ENCODE results near the gene VAX1. TPM values are rescaled to one million over a fixed set of nuclear protein-coding genes. Genes with fewer than 3 reads are reported as not detected.

Gene VAX1
- total RNA-seq, 2 experiments from 2014 or later: not detected

DNA sequence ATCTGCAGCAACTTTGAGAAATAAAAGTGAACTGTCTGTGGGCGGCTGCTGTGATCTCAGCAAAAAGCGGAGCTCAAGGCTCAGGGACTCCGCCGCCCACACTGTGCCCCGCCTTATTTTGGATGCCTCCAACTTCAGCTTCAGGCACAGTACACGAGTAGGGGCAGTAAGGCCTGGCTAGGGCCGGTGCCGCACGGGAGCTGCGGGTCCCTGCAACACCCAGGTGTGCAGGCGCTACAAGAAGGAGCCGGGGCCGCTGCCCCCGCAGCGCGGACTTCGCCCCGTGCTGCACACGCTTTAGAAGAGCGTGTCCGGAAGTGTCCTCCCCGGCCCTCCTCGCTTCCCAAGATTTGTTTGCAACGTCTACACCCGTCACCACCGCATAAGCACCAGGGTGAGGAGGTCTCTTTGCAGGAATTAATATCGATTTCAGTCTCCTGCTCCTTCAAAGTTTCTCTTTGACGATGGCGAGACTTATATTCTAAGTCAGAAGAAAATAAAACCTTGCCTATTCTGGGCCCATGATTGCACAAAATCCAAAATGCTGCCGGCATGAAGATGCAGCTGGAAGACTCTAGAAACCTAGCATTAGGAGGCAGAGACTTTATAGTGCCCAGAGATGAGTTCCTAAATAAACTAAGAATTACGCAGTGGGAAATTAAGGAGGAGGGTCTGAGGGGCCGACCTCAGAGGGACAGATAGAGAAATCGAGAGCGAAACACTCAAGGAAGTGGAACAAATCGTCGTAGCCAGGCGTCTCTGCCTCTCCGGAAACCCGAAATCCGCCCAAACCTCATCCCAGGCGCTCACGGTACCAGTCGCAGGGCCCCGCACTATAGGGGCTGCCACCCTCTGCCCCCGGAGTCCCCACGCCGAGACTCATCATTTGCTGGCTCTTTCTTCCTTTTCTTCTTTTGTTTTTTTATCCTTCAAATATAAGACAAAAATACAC is 6.4 kb downstream of the VAX1 start:
- H3K9me2 ChIP-seq (ENCODE audit: insufficient read depth, low read length): no peaks in the 10 kb centered on the region
- H3K9me3 ChIP-seq (ENCODE audit: low read length): no peaks in the 10 kb centered on the region
- CTCF ChIA-PET (ENCODE audit: unreplicated experiment): no interaction called here
- no peak overlapping the region for H3K27ac ChIP-seq (ENCODE audit: low read depth, low read length, poor library complexity, severe bottlenecking)
- intact Hi-C loops (cut with micrococcal nuclease; ENCODE audit: unreplicated experiment): no loop called here
- POLR2A ChIA-PET: interaction anchor here (0.6 kb wide), 1 partner anchor 590 kb away, joined by 3 read pairs; no protein-coding TSS in a partner anchor
- H3K79me2 ChIP-seq (ENCODE audit: insufficient read depth, low read depth, low read length): no peaks in the 10 kb centered on the region
- no peak overlapping the region for H3K4me2 ChIP-seq (ENCODE audit: low read length)
- no TSS peak for BruUV-seq (replicated peaks)
- H4K20me1 ChIP-seq (ENCODE audit: insufficient read depth, low read length): no peaks in the 10 kb centered on the region
- DNase-seq (ENCODE audit: low spot score): no peak
- TF ChIP-seq, protein P1, sequence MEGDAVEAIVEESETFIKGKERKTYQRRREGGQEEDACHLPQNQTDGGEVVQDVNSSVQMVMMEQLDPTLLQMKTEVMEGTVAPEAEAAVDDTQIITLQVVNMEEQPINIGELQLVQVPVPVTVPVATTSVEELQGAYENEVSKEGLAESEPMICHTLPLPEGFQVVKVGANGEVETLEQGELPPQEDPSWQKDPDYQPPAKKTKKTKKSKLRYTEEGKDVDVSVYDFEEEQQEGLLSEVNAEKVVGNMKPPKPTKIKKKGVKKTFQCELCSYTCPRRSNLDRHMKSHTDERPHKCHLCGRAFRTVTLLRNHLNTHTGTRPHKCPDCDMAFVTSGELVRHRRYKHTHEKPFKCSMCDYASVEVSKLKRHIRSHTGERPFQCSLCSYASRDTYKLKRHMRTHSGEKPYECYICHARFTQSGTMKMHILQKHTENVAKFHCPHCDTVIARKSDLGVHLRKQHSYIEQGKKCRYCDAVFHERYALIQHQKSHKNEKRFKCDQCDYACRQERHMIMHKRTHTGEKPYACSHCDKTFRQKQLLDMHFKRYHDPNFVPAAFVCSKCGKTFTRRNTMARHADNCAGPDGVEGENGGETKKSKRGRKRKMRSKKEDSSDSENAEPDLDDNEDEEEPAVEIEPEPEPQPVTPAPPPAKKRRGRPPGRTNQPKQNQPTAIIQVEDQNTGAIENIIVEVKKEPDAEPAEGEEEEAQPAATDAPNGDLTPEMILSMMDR (conservative IDR thresholded peaks at IDR 0.05; ENCODE audit: low read length): no peak
- TF ChIP-seq EZH2phosphoT487 (IDR thresholded peaks at IDR 0.05; ENCODE audit: borderline replicate concordance, low read depth, low read length): no peak
- no peaks in the 10 kb centered on the region for H3K4me1 ChIP-seq (ENCODE audit: insufficient read depth, low read length, poor library complexity, severe bottlenecking)
- no peak overlapping the region for H3K4me3 ChIP-seq (ENCODE audit: low read depth, low read length, poor library complexity, severe bottlenecking)
- H3K36me3 ChIP-seq (ENCODE audit: insufficient read depth, low read length): no peaks in the 10 kb centered on the region
- no peak overlapping the region for H2AFZ ChIP-seq (ENCODE audit: low read length)

DNA sequence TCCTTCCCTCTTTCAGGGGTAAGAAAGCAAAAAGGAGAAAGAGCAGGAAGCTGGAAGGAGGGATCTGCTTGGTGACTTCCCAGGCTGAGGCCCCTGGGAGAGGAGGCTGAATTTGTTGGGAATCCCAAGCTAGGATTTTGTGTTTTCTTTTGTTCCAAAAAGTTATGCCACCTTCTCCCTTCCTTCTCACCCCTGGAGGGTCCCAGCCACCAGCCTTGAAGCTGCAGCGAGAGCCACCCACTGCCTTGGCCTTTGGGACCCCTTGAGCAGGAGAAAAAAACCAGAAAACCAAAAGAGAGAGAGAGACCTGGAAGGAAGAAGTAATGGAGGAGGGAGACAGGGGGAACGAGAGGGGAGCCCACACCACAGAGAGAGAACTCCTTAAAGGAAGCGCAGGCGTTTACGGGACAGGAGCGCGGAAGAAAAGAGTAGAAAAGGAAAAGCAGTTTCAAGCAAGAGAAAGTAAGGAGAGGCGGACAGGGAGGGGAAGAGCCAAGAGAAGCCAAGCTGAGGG is 7.2 kb downstream of the VAX1 start:
- CTCF ChIA-PET (ENCODE audit: unreplicated experiment): no interaction called here
- H3K4me2 ChIP-seq (ENCODE audit: low read length): no peak overlapping the region

More for the DNA sequence above, 7.2 kb downstream of the VAX1 start:
- no peaks in the 10 kb centered on the region for H4K20me1 ChIP-seq (ENCODE audit: insufficient read depth, low read length)
- no peak for TF ChIP-seq EZH2phosphoT487 (IDR thresholded peaks at IDR 0.05; ENCODE audit: borderline replicate concordance, low read depth, low read length)
- TF ChIP-seq, protein P1 (conservative IDR thresholded peaks at IDR 0.05; ENCODE audit: low read length): no peak
- H3K27ac ChIP-seq (ENCODE audit: low read depth, low read length, poor library complexity, severe bottlenecking): no peak overlapping the region
- no peak for DNase-seq (ENCODE audit: low spot score)
- no peak overlapping the region for H3K4me3 ChIP-seq (ENCODE audit: low read depth, low read length, poor library complexity, severe bottlenecking)
- no TSS peak for BruUV-seq (replicated peaks)
- no peaks in the 10 kb centered on the region for H3K9me3 ChIP-seq (ENCODE audit: low read length)
- H3K79me2 ChIP-seq (ENCODE audit: insufficient read depth, low read depth, low read length): no peaks in the 10 kb centered on the region
- no peak overlapping the region for H2AFZ ChIP-seq (ENCODE audit: low read length)
- no peaks in the 10 kb centered on the region for H3K9me2 ChIP-seq (ENCODE audit: insufficient read depth, low read length)
- POLR2A ChIA-PET: interaction anchor here (0.6 kb wide), 1 partner anchor 591 kb away, joined by 3 read pairs; no protein-coding TSS in a partner anchor
- no peaks in the 10 kb centered on the region for H3K4me1 ChIP-seq (ENCODE audit: insufficient read depth, low read length, poor library complexity, severe bottlenecking)
- intact Hi-C loops (cut with micrococcal nuclease; ENCODE audit: unreplicated experiment): no loop called here
- H3K36me3 ChIP-seq (ENCODE audit: insufficient read depth, low read length): no peaks in the 10 kb centered on the region
